Small intestine (tissue), 7 donors: ENCODE results near the gene POLL. TPM values are rescaled to one million over a fixed set of nuclear protein-coding genes. Genes with fewer than 3 reads are reported as not detected.

Experiments
- DNase-seq, 2 donors: peaks; one replicate each; pipeline versions ENCODE4 v3.0.0 to v3.0.0-alpha.2; 2013
- FAIRE-seq: peaks from 2 replicates; lab custom pipeline; 2012; peaks lifted over from hg19 to GRCh38; lab: Jason Lieb, UNC
- H3K27ac ChIP-seq, 3 donors: one replicate each; pipeline ENCODE4 v1.5.1; 2013; ENCODE audit warnings: low read length in 2 of 3, mild to moderate bottlenecking in 2 of 3, control low read depth in 1 of 3, inconsistent platforms in 1 of 3, low read depth in 1 of 3, moderate library complexity in 1 of 3
- H3K27me3 ChIP-seq, 3 donors: one replicate each; pipeline ENCODE4 v1.6.1; 2013; ENCODE audit warnings: low read length in 3 of 3, inconsistent platforms in 1 of 3; ENCODE audit not compliant: control insufficient read depth in 3 of 3, insufficient read depth in 3 of 3
- H3K36me3 ChIP-seq, 3 donors: one replicate each; pipeline ENCODE4 v1.6.1; 2013; ENCODE audit warnings: low read length in 3 of 3, inconsistent platforms in 1 of 3, low read depth in 1 of 3, mild to moderate bottlenecking in 1 of 3, moderate library complexity in 1 of 3; ENCODE audit not compliant: control insufficient read depth in 3 of 3, insufficient read depth in 2 of 3
- H3K4me1 ChIP-seq, 3 donors: one replicate each; pipeline ENCODE4 v1.6.1; 2013; ENCODE audit warnings: low read length in 2 of 3, inconsistent platforms in 1 of 3, low read depth in 1 of 3, mild to moderate bottlenecking in 1 of 3, moderate library complexity in 1 of 3; ENCODE audit not compliant: control insufficient read depth in 3 of 3, insufficient read depth in 2 of 3
- H3K4me3 ChIP-seq, 3 donors: one replicate each; pipeline ENCODE4 v1.5.1; 2013; ENCODE audit warnings: low read length in 3 of 3, control low read depth in 1 of 3, inconsistent platforms in 1 of 3, low read depth in 1 of 3, mild to moderate bottlenecking in 1 of 3, moderate library complexity in 1 of 3
- H3K9me3 ChIP-seq, 2 donors: one replicate each; pipeline ENCODE4 v1.6.1; 2013; ENCODE audit warnings: low read depth in 1 of 2, low read length in 1 of 2; ENCODE audit not compliant: control insufficient read depth in 2 of 2, insufficient read depth in 1 of 2
- WGBS, 3 donors: extraction: QIAGEN DNeasy Blood & Tissue Kit; methylation state at CpG; one replicate each; pipeline ENCODE4 v1.1.7; 2013; 5-methylcytosine and 5-hydroxymethylcytosine counted together
- polyA plus RNA-seq, 4 donors: library from polyadenylated mRNA; stranded (reverse) in 3 of 4; unstranded in 1 of 4; fragments of 200-250 nt in 3 of 4; fragments of 120-200 nt in 1 of 4; gene quantifications; one replicate each; pipeline versions ENCODE4 v1.2.1 to v1.2.3, GENCODE V29; 2013
- donor health status: healthy with polysubstance abuse.
- donor health status: control.
- donor health status: control.
- donor health status: Bipolar disorder and iron deficiency.
- donor health status: healthy.

The POLL gene
- polyA plus RNA-seq, 4 donors = 24.8 to 31.3 (median 30.0) TPM

DNA sequence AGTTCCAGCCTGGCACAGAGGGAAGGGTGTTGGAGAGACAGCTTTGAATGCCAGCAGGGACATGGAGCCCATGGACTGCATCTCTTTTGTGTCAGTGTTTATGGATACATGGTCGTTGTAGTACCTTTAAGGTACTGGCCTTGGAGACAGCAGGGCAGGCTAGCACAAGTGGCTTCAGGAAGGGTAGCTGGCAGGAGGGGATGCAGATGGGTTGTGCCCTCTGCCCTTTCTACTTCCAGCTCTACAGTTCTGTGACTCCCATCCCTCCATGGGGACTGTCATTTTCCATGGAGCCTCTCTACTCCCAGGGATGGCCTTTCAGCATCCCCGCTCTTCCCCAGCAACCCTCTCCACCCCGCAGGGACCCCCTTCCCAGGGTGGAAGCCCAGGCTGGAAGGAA is 25.1 kb downstream of the POLL start:
- Histone ChIP-seq H3K9me3 (no peaks in the 10 kb centered on the region), H3K4me1 (no peaks in the 10 kb centered on the region), H3K4me3 (no peak overlapping the region), H3K27me3 (peaks cover 4 to 47% (median 19%) of the 10 kb centered on the region in 3 donors), H3K27ac (no peak overlapping the region), H3K36me3 (no peaks in the 10 kb centered on the region)
- FAIRE-seq (no peak), DNase-seq (no peak)
- 52 to 67% (median 56%) methylated on average over 3 of the region's 3 CpGs for WGBS, 3 donors

DNA sequence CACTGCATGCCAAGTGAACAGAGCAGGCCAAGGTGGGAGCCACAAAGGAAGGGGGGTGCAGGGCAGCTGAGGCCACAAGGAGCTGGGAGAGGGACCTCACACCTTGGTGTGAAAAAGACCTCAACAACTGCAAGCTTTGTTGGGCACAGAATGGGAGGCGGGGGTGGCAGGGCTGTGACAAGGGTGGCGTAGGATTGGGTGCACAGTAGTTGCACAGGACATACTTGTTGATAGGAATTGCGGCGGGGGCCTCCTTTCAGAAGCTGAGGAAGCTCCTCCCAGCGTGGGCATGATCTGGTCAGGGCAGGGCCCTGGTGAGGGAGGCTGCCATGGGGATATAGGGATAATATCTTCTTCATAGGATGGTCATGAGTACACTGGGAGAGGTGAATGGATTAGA is 25.8 kb downstream of the POLL start:
- H3K4me3 ChIP-seq = no peak overlapping the region
- no peak overlapping the region for H3K27ac ChIP-seq
- H3K36me3 ChIP-seq = no peaks in the 10 kb centered on the region
- WGBS, 3 donors = 83 to 95% (median 88%) methylated on average over 5 of the region's 5 CpGs
- no peak for FAIRE-seq
- H3K9me3 ChIP-seq = no peaks in the 10 kb centered on the region
- H3K27me3 ChIP-seq = peaks cover 4 to 39% (median 15%) of the 10 kb centered on the region in 3 donors
- DNase-seq = no peak
- no peaks in the 10 kb centered on the region for H3K4me1 ChIP-seq

DNA sequence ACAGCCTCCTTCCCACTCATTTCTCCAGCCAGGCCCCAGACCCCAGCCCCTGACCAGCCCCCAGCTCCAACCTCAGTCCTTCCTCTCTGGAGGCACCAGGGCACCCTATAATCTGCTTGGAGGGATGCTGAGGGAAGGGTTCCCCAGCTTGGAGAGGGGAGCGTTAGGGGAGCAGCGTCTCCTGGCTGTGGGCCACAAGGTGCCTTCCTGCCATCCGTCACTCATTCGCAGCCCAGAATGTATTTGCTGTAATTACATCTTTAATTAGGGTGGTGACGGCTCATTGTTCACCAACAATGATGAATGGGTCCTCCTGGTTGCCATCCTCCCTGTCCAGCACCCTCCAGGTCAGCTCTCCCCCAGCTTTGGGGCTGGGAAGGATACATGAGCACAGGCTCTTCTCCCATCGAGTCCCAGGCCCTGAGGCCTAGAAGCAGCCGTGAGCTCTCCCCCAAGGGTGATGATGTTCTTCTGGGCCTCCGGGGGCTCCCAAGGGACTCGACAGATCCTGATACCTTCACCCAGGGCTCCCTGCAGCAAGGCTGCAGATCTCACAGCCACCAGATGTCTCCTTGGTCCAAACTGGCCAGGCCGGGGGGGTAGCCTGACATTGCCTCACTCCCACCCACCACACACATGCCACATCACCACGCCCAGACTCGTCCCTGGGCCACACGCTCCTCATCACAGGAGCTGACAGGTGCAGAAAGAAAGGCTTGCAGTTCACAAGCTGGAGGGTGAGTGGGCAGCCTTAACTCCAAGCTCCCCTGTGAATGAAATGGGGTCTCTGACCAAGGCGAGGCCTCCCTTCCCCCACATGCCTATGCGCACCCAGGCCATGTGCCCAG is 26.8 kb downstream of the POLL start:
- FAIRE-seq = no peak

DNA sequence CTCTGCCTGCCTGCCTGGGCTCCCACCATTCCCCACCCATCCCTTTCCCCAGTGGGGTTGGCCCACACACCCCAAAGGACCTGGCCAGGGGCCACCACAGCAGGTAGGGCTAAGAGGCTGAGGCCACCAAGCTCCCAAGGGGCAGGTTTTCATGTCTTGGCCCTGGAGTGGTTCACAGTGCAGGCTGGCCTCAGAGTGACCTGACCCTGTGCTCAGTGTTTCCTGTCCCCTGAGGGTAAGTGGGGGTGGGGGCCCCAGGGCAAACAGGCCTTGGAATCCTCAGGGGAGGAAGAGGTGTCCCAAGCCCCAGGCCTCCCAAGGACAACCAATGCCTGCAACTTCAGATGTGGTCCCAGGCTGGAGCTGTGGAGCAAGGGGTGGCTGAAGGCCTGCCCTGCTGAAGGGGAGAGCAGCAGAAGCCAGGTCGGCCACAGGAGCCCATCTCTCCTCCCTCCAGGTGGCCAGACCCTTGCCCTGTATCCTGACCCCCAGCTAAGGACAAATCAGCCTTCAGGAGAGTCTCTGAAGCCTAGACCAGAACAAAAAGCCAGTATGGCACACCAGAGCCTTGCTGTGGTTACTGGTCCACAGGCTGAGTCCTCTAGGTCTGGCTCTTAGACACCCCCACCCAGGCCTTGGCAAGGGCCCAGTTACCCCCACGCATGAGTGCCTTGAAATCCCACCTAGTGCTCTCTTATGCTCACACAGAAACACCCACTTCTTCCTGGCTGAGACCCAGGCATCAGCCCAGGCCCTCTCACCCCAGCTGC is 27.6 kb downstream of the POLL start:
- peaks cover 0 to 21% (median 3%) of the 10 kb centered on the region in 3 donors for H3K27me3 ChIP-seq
- FAIRE-seq = no peak
- H3K9me3 ChIP-seq = no peaks in the 10 kb centered on the region
- H3K4me1 ChIP-seq = no peaks in the 10 kb centered on the region
- H3K27ac ChIP-seq = no peak overlapping the region
- H3K36me3 ChIP-seq = no peaks in the 10 kb centered on the region
- DNase-seq = no peak
- 53 to 74% (median 63%) methylated on average over 1 to 2 of the region's 2 CpGs for WGBS, 3 donors
- no peak overlapping the region for H3K4me3 ChIP-seq

More for the DNA sequence above, 26.8 kb downstream of the POLL start:
- Histone ChIP-seq H3K36me3 (no peaks in the 10 kb centered on the region), H3K9me3 (no peaks in the 10 kb centered on the region), H3K27ac (no peak overlapping the region), H3K4me1 (no peaks in the 10 kb centered on the region), H3K27me3 (peaks cover 3 to 30% (median 7%) of the 10 kb centered on the region in 3 donors), H3K4me3 (no peak overlapping the region)
- WGBS, 3 donors = 72 to 81% (median 76%) methylated on average over 15 of the region's 15 CpGs
- DNase-seq = no peak

DNA sequence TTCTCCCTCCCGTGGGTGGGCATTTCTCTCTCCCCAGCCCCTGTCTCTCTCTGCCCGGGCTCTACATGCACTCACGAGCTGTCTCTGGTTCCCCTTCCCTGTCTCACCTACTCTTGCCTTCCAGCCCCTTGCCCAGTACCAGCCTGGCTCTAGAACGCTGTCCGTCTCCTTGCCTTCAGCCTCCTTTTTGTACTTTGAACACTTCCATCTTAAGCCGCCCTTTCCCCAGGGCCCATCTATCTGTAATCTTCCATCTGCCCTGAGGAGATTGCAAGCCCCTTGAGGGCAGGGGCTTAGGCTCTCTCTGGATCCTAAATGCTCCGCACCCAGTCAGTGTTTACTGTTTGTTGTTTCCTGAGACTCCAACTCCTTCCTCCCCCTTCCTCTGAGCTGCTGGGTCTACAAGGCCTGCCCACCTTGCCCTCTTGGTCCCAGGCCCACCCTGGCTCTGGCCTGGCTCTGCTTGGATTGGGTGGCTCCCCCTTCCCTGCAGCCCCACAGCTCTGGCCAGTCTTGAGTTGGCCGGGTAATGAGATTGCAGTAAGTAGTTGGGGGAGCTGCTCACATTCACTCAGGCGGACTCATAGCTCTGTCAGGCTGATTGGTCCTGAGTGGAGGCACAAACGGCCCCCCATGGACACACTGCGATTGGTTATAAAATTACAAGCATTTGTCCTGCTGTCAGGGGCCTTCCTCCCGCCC is 28.3 kb downstream of the POLL start:
- no peaks in the 10 kb centered on the region for H3K9me3 ChIP-seq
- no peaks in the 10 kb centered on the region for H3K36me3 ChIP-seq
- peaks cover 0 to 14% (median 0%) of the 10 kb centered on the region in 3 donors for H3K27me3 ChIP-seq
- 72 to 77% (median 74%) methylated on average over 12 of the region's 12 CpGs for WGBS, 3 donors
- H3K4me3 ChIP-seq = no peak overlapping the region
- no peaks in the 10 kb centered on the region for H3K4me1 ChIP-seq
- H3K27ac ChIP-seq = no peak overlapping the region
- DNase-seq = no peak
- no peak for FAIRE-seq

DNA sequence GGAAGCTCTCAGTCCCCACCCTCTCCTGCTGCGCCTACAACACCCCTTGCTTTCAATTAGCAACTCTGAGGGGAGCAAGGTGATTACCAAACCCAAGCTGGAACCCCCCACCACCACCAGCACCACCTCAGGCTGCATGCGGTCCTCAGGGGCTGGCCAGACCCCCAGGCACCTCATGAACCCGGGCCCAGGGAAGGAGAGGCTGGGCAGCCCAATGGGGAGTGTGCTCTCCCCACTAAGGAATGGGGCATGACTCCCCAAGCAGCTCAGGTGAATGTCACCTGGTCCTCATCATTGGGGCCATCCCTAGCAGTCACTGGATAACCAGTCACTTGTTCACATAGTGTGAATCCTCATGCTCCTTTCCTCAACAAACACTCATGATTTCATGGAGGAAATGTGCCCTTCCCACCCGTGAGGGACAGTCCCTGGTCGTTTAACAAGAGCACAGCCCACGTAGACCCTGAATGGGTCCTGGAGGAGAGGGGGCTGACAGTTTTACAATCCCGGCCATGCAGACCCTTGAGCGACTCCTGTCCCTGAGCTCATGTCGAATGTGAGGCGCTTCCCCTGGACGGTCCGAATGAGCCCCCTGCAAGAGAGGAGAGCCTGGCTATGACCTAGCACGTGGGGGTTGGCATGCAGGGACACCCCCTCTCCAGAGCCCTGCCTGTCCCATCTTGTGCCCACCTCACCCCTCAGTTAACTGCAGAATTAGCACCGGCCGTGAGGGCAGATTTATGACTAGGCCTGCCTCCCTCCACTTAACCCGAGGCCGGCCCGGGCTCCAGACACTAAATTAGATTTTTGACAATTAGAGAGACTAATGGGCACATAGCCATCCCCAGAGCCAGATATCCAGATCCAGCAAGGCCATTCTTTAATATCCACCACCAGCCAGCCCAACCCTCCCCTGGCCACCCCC is 29.1 kb downstream of the POLL start:
- H3K36me3 ChIP-seq = peaks cover 0 to 3% (median 0%) of the 10 kb centered on the region in 3 donors
- 66 to 68% (median 67%) methylated on average over 17 to 18 of the region's 18 CpGs for WGBS, 3 donors
- no peak overlapping the region for H3K4me3 ChIP-seq
- peaks cover 0 to 13% (median 0%) of the 10 kb centered on the region in 3 donors for H3K27me3 ChIP-seq
- DNase-seq (no peak), FAIRE-seq (no peak)
- no peaks in the 10 kb centered on the region for H3K4me1 ChIP-seq
- H3K9me3 ChIP-seq = no peaks in the 10 kb centered on the region
- H3K27ac ChIP-seq = no peak overlapping the region

DNA sequence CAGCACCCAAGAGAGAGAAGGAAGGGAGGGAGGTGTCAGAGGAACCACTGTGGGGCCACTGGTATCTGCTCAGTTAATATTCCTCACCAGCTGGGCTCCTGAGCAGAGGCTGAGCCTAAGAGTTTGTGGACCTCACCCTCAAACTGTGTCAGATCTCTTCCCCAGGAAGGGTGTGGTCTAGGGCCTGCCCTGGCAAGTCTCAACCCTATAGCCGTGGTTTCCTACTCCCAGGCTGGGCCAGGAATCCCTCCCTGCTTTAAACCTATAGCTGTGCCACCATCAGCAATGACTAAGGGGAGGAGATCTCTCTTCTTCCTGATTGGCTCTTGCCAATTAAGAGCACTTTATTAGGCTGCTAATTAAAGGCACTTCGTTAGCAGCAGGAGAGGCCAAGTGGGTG is 29.9 kb downstream of the POLL start:
- WGBS, 3 donors = 53 to 56% (median 56%) methylated on average over 2 of the region's 2 CpGs
- FAIRE-seq = no peak
- H3K27ac ChIP-seq = no peak overlapping the region

More for the DNA sequence above, 29.9 kb downstream of the POLL start:
- Histone ChIP-seq H3K4me1 (no peaks in the 10 kb centered on the region), H3K36me3 (peaks cover 0 to 9% (median 0%) of the 10 kb centered on the region in 3 donors), H3K9me3 (no peaks in the 10 kb centered on the region), H3K4me3 (no peak overlapping the region), H3K27me3 (peaks cover 0 to 6% (median 0%) of the 10 kb centered on the region in 3 donors)
- DNase-seq = peak in 1 of 2 donors; percentile 13
